ENCODE results near the gene PLEKHN1. TPM values are rescaled to one million over a fixed set of nuclear protein-coding genes. Genes with fewer than 3 reads are reported as not detected.

Gene PLEKHN1, protein sequence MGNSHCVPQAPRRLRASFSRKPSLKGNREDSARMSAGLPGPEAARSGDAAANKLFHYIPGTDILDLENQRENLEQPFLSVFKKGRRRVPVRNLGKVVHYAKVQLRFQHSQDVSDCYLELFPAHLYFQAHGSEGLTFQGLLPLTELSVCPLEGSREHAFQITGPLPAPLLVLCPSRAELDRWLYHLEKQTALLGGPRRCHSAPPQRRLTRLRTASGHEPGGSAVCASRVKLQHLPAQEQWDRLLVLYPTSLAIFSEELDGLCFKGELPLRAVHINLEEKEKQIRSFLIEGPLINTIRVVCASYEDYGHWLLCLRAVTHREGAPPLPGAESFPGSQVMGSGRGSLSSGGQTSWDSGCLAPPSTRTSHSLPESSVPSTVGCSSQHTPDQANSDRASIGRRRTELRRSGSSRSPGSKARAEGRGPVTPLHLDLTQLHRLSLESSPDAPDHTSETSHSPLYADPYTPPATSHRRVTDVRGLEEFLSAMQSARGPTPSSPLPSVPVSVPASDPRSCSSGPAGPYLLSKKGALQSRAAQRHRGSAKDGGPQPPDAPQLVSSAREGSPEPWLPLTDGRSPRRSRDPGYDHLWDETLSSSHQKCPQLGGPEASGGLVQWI
- under 1 TPM in 3 of 4 donors, not detected in 1; 0.17 to 0.50 (median 0.19) TPM for total RNA-seq

DNA sequence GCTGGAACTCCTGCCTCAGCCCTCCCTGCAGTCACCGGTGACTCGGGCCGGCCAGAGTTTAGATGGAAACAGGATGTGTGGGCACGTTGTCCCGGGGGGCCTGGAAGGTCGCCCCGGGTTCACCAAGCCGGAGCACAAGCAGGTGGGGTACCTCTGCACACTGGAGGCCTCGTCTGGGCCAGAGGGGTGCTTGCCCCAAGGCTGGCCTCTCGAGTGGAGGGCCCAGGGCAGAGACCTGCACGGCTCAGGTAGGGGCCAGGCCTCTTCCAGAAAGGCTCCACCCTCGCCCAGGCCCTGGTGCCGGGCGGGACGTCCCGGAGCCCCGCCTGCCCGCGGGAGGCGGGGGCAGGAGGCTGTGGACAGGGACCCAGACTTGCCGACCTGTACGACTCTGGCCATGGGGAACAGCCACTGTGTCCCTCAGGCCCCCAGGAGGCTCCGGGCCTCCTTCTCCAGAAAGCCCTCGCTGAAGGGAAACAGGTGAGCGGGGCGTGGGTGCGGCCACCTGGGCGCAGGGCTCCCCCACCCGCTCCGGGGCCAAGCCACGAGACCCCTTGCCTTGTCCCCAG, at the start of gene PLEKHN1:
Gene PLEKHN1 (plus strand): TSS at position 348 of the 569 bp plus-strand sequence. CDS start 50 bp downstream, at position 398.
- Histone ChIP-seq H3K27me3 (peaks cover 0 to 42% (median 12%) of the 10 kb centered on the region in 4 donors), H3K9me3 (no peaks in the 10 kb centered on the region), H3K4me1 (peaks cover 16 to 32% (median 24%) of the 10 kb centered on the region in 4 donors), H3K36me3 (peaks cover 0 to 29% (median 21%) of the 10 kb centered on the region in 4 donors), H3K27ac (replicated peaks in 1 of 4) (peak within 1 kb of the TSS; percentile 39 to 66 (median 60)), H3K4me3 (peak within 1 kb of the TSS; percentile 56 to 67 (median 64))
- TF ChIP-seq EP300 (IDR thresholded peaks at IDR 0.05), result no peak
- intact Hi-C loops (cut with DNase I), result no loop called here
- 0% methylated on average over 2 of the region's 31 CpGs for WGBS
- DNase-seq (ENCODE audit: extremely low spot score), result no peak

DNA sequence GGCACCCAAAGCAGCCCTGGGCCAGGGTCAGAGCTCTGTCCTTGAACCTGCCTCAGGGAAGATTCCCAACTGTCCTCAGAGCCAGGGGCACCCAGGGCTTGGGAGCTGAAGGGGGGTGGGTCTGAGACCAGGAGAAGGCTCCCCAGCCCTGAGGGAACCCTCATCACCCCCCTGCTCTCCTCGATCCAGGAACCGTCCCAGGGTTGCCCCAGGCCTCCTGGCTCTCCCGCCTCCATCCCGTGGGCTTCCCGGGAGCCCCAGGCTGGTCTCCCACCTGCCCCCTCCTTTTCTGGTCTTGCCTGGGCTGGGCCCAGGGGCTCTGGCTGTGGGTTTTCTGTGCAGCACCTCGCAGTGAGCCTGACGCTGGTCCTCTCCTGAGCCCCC, 49.2 kb upstream of the PLEKHN1 start:
- Histone ChIP-seq H3K4me1 (peaks cover 15 to 39% (median 27%) of the 10 kb centered on the region in 4 donors), H3K9me3 (no peaks in the 10 kb centered on the region), H3K4me3 (no peak overlapping the region), H3K36me3 (no peaks in the 10 kb centered on the region), H3K27me3 (peaks cover 0 to 99% (median 9%) of the 10 kb centered on the region in 4 donors), H3K27ac (replicated peaks in 1 of 4) (no peak overlapping the region)
- DNase-seq (ENCODE audit: extremely low spot score), result no peak
- intact Hi-C loops (cut with DNase I), result no loop called here
- TF ChIP-seq, protein P1, sequence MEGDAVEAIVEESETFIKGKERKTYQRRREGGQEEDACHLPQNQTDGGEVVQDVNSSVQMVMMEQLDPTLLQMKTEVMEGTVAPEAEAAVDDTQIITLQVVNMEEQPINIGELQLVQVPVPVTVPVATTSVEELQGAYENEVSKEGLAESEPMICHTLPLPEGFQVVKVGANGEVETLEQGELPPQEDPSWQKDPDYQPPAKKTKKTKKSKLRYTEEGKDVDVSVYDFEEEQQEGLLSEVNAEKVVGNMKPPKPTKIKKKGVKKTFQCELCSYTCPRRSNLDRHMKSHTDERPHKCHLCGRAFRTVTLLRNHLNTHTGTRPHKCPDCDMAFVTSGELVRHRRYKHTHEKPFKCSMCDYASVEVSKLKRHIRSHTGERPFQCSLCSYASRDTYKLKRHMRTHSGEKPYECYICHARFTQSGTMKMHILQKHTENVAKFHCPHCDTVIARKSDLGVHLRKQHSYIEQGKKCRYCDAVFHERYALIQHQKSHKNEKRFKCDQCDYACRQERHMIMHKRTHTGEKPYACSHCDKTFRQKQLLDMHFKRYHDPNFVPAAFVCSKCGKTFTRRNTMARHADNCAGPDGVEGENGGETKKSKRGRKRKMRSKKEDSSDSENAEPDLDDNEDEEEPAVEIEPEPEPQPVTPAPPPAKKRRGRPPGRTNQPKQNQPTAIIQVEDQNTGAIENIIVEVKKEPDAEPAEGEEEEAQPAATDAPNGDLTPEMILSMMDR (IDR thresholded peaks at IDR 0.05), result no peak
- no peak for TF ChIP-seq POLR2AphosphoS5 (IDR thresholded peaks at IDR 0.05)
- WGBS, result 51% methylated on average over 6 of the region's 7 CpGs

DNA sequence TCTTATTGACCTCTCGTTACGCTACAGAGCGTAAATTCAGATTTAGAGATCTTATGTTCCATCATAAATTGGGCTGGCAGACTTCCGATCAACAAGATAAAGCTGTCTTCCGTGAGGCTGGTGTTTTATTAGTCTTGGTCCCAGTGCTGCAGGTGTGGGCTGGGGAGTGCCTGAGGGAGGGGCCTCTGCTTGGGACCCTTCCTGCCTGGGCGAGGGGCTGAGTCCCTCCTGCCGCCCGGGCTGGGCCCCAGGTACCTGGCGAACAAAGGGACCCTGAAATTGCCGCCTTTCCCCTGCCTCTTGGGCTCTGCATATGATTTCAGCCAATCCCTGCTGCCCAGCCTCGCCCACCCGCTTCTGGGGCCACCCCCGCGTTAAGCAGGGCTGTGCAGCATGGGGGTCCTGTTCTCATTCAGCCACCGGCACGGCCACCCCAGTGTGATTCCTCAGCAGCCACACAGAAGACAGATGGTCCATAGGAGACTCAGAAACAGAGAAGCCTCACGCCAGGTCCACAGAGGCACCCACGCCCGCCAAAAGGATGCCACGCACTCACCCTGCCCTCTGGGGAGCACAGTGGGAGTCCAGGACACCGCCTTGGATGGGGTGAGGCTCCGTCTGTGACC, 48.7 kb upstream of the PLEKHN1 start:
- Histone ChIP-seq H3K27ac (replicated peaks in 1 of 4) (no peak overlapping the region), H3K4me3 (no peak overlapping the region), H3K36me3 (no peaks in the 10 kb centered on the region), H3K4me1 (peaks cover 15 to 42% (median 29%) of the 10 kb centered on the region in 4 donors), H3K27me3 (peaks cover 0 to 99% (median 9%) of the 10 kb centered on the region in 4 donors), H3K9me3 (no peaks in the 10 kb centered on the region)
- intact Hi-C loops (cut with DNase I), result no loop called here
- no peak for DNase-seq (ENCODE audit: extremely low spot score)
- 57% methylated on average over 16 of the region's 22 CpGs for WGBS
- TF ChIP-seq EP300 (IDR thresholded peaks at IDR 0.05), result no peak
- no peak for TF ChIP-seq POLR2AphosphoS5 (IDR thresholded peaks at IDR 0.05)
- TF ChIP-seq POLR2A (IDR thresholded peaks at IDR 0.05; ENCODE audit: low read depth), result no peak
- TF ChIP-seq, protein P1 (IDR thresholded peaks at IDR 0.05), result no peak

DNA sequence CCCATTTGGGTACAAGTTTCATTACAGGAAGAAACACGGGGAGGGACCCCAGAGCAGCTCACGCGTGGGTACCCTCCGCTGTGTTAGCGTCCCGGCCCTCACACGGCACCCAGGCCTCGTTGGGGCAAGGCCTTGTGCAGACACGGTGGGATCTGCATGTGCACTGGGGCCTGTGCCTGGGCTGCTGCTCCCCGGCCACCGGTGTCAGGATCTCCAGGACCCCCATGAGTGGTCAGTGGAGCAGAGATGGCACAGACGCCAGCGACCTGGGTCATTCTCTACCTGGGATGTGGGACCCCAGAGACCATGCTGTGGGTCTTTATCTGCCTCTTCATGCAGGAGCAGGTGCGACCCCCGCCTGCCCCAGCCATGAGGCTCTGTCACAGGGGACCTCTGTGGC, 47.9 kb upstream of the PLEKHN1 start:
- no peak for DNase-seq (ENCODE audit: extremely low spot score)
- peaks cover 0 to 99% (median 9%) of the 10 kb centered on the region in 4 donors for H3K27me3 ChIP-seq
- 81% methylated on average over 5 of the region's 15 CpGs for WGBS

More for the DNA sequence above, 47.9 kb upstream of the PLEKHN1 start:
- no peak overlapping the region for H3K4me3 ChIP-seq
- TF ChIP-seq POLR2A (IDR thresholded peaks at IDR 0.05; ENCODE audit: low read depth) (no peak), EP300 (IDR thresholded peaks at IDR 0.05) (no peak), POLR2AphosphoS5 (IDR thresholded peaks at IDR 0.05) (no peak)
- TF ChIP-seq, protein P1 (IDR thresholded peaks at IDR 0.05), result no peak
- intact Hi-C loops (cut with DNase I), result no loop called here
- no peaks in the 10 kb centered on the region for H3K36me3 ChIP-seq
- H3K27ac ChIP-seq (replicated peaks in 1 of 4), result no peak overlapping the region
- no peaks in the 10 kb centered on the region for H3K9me3 ChIP-seq
- H3K4me1 ChIP-seq, result peaks cover 20 to 50% (median 37%) of the 10 kb centered on the region in 4 donors
